NCI-H1417 (cell line): Measurements from ENCODE around the gene FSTL4.

Experiments used
- DNase-seq, 3 experiments: peaks; one replicate each; lab custom pipeline; 2025; lab: John Stamatoyannopoulos, UW

Gene FSTL4

DNA sequence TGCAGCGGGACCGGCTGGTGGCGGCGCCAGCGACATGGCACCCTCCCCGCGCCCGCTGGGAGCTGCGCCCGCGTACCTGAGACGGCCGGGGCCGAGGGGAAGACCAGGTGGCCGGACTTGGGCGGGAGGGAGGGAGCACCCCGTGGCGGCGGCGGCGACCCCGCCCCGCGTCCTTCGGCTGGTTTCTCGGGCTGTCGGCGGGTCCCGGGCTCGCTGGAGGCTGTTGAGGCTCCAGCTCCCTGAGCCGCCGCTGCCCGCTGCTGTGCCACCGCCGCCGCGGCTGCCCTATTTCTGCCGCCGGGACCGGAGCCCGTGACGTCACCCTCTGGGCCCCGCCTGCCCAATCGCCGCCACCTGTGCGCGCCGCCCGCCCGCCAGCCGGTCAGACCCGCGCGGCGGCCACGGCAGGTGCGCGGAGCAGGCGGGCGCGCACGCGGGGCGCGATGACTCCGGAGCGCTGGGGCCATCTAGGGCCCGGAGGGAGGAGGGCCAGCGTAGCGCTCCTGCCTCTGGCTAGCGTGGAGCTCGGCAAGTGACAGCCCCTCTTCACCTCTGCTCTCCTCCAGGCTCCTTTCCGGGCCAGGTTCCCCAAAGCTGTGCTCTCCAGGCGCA lies at the start of gene FSTL4:
Gene FSTL4, minus strand, starts transcription at position 293 of the 612 bp plus-strand sequence.
- peak; percentile 64 to 84 (median 77) for DNase-seq

DNA sequence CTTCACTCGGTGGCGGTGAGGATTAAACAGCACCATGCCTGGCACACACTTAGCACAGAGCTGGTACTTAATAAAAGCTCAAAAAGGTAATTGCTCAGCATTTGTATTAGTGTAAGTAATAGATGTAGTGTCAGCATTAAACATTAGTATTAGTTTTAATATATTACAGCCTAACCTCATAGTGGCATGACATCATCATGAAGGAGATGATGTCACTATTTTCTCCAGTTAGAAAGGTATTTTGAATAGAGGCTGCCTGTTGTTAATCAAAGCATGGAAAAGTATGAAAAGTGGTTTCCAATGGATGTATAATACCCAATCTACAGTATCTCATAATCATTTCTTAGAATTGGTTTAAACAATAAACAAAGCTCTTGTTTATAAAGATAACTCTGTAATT lies 49.0 kb upstream of the FSTL4 start:
- DNase-seq, result no peak

DNA sequence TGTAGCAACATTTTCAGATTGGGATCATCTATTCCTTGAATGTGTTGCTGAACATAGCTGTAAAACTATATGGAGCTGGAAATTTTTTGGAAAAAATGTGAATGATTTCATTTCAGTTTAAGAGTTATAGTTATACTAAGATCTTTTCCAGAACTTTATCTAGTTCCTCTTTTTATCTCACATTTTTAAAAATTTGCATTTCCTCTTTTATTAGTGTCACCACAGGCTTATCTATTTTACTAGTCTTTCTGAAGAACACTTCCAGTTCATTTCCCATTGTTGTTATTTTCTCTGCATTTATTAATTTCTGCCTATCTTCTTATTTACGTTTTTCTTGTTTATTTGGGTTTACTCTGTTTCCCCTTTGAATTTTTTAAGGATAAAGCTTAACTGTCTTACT lies 46.0 kb upstream of the FSTL4 start:
- DNase-seq, result no peak

- DNase-seq, result no peak
Observed at GRCh38 chr5:133657036-133657435, 44.7 kb upstream of the FSTL4 start.

DNA sequence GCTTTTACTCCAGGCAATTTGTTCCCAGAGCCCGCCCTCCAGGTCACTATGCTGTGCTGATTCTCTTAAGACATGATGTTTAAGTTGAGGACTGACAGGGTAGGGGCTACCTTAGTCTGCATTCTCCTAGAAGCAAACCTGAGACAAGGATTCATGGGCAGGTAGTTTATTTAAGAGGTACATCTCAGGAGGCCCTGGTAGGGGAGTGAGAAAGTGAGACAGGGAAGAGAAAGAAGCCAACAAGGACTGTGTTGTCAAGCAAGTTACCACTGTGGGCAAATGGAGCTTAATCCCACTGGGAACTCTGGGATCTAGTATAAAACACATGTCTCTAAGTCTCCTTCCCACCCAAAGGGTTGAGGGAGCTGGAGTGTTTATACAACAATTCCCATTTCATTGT lies 43.6 kb upstream of the FSTL4 start:
- no peak for DNase-seq

GRCh38 chr5:133653760-133654049 lies 41.4 kb upstream of the FSTL4 start:
- no peak for DNase-seq

- no peak for DNase-seq
Observed at GRCh38 chr5:133652951-133653759, 40.8 kb upstream of the FSTL4 start.

DNA sequence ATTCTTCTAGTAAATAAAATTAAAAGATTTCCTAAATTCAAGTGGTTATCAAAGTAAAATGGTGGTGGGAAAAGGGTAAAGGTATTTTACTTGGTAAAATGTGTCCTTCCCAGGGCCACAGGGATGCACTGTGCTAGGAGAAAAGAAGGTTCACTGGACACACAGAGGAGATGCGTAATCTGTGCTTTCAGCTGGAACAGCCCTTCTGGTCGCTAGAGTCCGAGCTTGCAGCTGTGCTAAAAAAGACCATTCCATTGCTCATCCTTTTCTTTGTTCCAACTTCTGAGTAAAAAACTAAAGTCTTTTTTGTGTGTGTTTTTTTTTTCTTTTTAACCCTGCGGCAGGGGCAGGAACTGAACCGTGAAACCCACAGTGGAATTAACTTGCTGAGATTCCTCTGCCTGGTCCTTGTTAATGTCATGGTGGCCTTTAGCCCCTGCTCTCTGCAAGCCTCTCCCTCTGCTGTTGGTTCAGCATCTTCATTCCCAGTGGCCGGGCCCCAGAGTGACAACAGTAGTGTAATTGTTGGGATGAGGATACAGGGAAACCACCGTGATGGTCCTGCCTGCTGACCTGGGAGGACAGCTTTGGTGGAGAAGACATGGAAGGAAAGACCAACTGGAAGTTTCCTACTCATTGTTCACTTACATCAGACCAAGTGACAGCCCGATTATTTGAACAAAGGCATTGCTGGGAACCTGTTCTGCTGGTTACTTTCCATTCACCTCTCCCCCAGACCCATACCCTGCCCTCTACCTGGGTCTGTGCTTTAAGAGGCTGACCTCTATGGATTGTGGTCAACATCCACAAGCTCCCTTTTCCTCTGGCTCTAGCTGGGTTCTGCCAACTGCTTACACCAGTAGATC lies 31.9 kb upstream of the FSTL4 start:
- no peak for DNase-seq

- no peak for DNase-seq
Observed at GRCh38 chr5:133643365-133643764, 31.0 kb upstream of the FSTL4 start.

DNA sequence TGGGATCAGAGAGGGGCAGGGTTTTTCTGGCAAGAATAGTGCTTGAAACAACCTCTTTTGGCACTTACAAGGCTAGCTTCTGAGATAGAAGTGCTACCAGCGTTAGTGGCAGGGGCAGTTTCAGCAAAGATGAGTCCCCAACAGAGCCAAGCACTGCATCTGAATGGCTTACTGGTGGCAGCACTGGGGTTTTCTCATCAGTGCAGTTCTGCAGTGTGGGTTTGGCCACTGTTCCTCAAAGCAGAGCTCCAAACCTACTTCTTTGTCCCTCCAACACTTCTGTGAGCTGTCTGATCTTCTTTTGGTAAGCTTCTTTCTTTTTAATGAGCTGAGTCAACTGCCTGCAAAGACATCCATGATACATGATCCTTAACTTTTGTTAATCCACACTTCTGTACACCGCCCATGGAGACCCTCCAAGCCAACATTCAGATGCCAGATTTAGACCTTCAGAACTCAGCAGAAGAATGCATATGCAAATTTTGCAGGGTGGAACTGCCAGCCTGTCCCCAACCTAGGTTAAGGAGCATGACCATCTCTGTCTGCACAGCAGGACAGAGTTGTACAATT lies 29.9 kb upstream of the FSTL4 start:
- DNase-seq, result no peak

DNA sequence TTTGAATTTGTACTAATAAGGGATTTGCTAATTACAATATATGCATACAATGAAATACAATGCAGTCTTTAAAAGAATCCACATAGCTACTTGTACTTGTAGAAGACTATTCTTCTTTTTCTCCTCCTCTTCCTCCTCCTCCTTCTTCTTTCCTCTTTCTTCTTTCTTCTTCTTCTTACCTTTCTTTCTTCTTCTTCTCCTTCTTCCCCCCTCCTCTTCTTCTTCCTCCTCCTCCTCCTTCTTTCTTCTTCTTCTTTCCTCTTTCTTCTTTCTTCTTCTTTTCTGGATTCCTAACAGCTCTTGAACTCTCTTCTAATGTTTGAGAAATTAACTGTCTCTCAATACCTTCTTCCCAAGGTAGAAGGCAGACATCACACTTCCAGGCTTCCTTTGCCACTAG lies 29.3 kb upstream of the FSTL4 start:
- no peak for DNase-seq

DNA sequence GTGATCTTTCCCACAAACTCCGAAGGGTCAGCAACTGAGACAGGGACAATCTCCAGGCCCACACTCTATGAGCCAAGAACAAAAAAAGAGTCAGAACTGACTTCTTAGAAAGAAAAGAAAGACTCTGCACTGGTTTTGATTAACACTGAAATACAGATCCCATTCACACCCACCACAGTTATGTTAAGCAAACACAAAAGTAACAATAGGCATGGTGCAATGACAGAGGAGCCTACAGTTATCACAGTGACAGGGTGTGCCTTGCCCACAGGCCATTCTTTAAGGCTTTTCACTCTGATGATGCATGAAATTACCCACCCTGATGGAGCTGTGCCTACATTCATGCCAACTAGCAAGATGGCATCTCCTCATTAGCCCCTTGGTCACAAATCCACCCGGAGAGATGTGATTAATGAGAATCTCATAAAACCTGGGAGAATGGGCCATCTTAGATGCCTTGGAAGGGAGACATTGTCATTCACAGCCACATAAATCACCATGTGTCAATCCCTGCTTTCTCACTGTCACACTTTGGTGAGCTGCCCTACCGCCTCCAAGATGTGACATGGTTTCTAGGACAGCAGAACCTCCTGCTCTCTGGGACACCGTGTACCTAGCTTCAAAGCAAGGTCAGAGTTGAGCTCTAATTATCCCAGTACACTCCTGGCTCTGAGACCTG lies 27.6 kb upstream of the FSTL4 start:
- peak in 1 of 3 experiments; percentile 7 for DNase-seq

DNA sequence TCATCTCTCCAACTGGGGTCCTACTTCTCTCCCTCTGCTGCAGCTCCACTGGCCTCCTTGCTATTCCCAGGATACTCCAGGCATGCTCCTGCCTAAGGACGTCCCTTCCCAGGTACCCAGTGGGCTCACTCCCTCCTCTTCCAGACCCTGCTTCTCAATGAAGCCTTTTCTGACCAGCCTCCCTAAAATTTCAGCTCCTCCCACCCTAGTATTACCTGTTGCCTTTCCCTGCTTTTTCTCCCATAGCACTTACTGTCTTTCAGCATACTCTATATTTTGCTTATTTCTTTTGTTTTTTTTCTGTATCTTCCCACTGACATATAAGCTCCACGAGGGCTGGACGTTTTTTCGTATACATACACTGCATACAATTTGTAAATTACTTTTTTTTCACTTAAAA lies 26.1 kb upstream of the FSTL4 start:
- DNase-seq, result no peak

GRCh38 chr5:133637206-133637605 lies 24.9 kb upstream of the FSTL4 start:
- no peak for DNase-seq

- DNase-seq, result no peak
Observed at GRCh38 chr5:133635051-133635450, 22.7 kb upstream of the FSTL4 start.

DNA sequence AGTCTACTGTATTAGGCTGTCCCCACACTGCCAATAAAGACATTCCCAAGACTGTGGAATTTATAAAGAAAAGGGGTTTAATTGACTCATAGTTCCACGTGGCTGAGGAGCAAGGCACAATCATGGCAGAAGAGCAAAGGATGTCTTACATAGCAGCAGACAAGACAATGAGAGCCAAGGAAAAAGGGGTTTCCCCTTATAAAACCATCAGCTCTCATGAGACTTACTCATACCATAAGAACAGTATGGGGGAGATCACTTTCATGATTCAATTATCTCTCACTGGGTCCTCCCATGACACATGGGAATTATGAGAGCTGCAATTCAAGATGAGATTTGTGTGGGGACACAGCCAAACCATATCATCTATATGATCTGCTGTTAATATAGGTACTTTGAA lies 14.8 kb upstream of the FSTL4 start:
- no peak for DNase-seq

DNA sequence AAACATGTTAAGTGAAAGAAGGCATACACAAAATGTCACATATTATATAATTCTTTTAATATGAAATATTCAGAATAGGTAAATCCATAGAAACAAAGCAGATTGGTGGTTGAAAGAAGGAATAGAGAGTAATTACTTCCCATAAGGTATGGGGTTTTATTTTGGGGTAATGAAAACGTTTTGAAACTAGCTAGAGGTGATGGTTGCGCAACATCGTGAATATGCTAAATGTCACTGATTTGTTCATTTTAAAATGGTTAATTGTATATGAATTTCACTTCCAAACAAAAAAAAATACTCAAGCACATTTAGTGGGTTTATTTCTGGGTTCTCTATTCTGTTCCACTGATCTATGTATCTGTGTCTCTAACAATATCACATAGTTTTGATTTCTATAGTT lies 12.0 kb upstream of the FSTL4 start:
- DNase-seq, result no peak

- no peak for DNase-seq
Observed at GRCh38 chr5:133618141-133618540, 5.8 kb upstream of the FSTL4 start.

GRCh38 chr5:133613743-133614142 lies 1.4 kb upstream of the FSTL4 start:
- no peak for DNase-seq

DNA sequence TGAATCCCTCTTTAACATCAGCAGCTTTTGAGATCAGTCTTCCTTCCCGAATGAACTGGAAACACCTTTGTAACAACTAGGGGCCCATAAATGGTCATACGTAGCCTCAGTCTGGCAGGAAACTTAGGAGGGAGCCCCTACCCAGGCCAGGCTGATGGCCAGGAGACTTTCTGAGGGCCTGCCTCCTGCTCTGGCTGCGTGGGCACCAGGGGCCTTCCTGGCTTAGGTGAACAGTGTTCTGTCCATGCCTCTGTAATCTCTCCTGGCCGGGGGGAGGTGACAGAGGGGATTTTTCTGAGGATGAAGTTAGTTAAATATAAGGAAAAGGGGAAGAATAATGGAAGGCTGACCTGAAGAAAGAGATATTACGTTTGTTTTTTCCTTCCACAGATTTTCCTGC lies 843 bp upstream of the FSTL4 start:
- peak in 1 of 3 experiments; percentile 23 for DNase-seq

DNA sequence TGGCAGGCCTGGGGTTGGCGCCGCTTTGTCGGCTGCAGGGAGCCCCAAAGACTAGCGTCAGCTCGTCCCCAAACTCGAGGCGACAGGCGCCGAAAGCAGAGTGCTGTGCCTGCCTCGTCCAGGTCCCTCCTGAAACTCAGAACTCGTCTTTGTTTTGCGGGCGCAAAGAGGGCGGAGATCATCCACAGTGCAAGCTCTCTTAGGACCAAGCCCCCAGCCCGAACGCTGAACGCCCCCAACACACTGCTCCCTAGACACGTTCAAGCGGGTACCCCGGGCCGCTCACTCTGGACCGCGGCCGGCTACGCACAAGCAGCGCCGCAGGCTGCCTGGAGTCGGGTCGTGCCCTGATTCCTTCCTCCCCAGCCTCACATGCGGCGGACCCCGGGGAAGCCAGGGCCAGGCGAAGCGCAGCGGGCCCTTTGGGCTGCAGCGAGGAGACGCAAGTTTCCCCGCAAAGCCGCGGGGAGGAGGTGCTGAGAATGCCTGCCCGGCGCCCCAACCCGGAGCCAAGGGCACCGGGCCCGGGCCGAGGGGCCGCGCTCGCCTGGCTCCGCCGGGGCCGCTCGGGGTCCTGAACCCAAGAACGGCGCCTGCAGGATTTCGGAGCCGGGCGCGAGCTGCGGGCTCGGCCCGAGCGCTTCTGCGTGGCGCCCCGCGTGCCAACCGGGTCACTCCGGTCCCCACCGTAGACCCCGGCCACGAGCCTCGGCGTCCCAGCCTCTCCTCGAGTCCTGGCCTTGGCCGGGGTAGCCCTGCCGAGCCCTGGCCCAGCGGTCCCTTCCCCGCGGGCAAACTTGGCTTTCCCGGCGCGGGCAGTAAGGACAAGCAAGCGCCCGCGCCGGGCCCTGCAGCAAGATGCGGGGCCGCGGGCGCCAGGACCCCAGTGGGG lies 738 bp downstream of the FSTL4 start:
- DNase-seq, result peak in 2 of 3 experiments; percentile 69 to 71
